NB4 (cell line): ENCODE results near the gene ABCG1.

Source experiments
- DNase-seq: peaks from one replicate; pipeline ENCODE4 v3.0.0; 2010; ENCODE audit warnings: low read depth
- H3K4me3 ChIP-seq: one replicate; pipeline ENCODE4 v1.5.1; 2011; ENCODE audit warnings: mild to moderate bottlenecking, low read depth, low read length, moderate library complexity
- CTCF ChIP-seq: IDR thresholded peaks from one replicate; pipeline ENCODE4 v1.5.1; 2012; ENCODE audit warnings: low read depth, low read length
- MAX ChIP-seq: IDR thresholded peaks from 2 replicates; pipeline ENCODE4 v1.6.1; 2011; ENCODE audit warnings: low read depth, low read length
- MYC ChIP-seq: IDR thresholded peaks from 2 replicates; pipeline ENCODE4 v1.6.1; 2011; ENCODE audit warnings: low read depth, low read length
- POLR2A ChIP-seq: IDR thresholded peaks from 2 replicates; pipeline ENCODE4 v1.6.1; 2011; ENCODE audit warnings: mild to moderate bottlenecking; ENCODE audit not compliant: insufficient read length; ENCODE audit errors: extremely low read depth

ABCG1 gene

GRCh38 chr21:42230178-42230577 lies 11.2 kb downstream of the ABCG1 start:
- DNase-seq, result no peak
- no peak overlapping the region for H3K4me3 ChIP-seq
- TF ChIP-seq CTCF (no peak), POLR2A (no peak), MYC (no peak), MAX (no peak)

- no peak for DNase-seq
- H3K4me3 ChIP-seq, result no peak overlapping the region
- TF ChIP-seq MYC (no peak), POLR2A (no peak), MAX (no peak), CTCF (no peak)
Observed at GRCh38 chr21:42230636-42231035, 11.7 kb downstream of the ABCG1 start.

- H3K4me3 ChIP-seq, result no peak overlapping the region
- TF ChIP-seq MYC (no peak), CTCF (no peak), MAX (no peak), POLR2A (no peak)
- no peak for DNase-seq
Observed at GRCh38 chr21:42231756-42232155, 12.8 kb downstream of the ABCG1 start.

GRCh38 chr21:42232176-42232825 lies 13.4 kb downstream of the ABCG1 start:
- TF ChIP-seq CTCF (no peak), POLR2A (no peak), MYC (no peak), MAX (no peak)
- H3K4me3 ChIP-seq, result no peak overlapping the region
- no peak for DNase-seq

GRCh38 chr21:42233067-42233961 lies 14.4 kb downstream of the ABCG1 start:
- peak; percentile 75 for DNase-seq
- H3K4me3 ChIP-seq, result no peak overlapping the region

More at GRCh38 chr21:42233067-42233961, 14.4 kb downstream of the ABCG1 start:
- peak; percentile 86 for TF ChIP-seq MYC
- TF ChIP-seq POLR2A, result peak; percentile 14
- peak; percentile 15 for TF ChIP-seq CTCF
- peak; percentile 95 for TF ChIP-seq MAX
